SK-N-SH (cell line): Measurements from ENCODE around the gene ZNF697. TPM values are rescaled to one million over a fixed set of nuclear protein-coding genes. Genes with fewer than 3 reads are reported as not detected.

Source experiments
- CTCF ChIA-PET: fragments of 300-600, 350-600 bp; formaldehyde crosslinking; extraction: SDS; loops from one replicate; lab custom pipeline; 2021; lab: Yijun Ruan, JAX
- POLR2A ChIA-PET: fragments of 350-600 bp; sonication (Branson Sonifier 250); formaldehyde crosslinking; extraction: SDS; loops from one replicate; lab custom pipeline; 2020; ENCODE audit warnings: antibody characterized with exemption, inconsistent platforms; lab: Yijun Ruan, JAX
- DNase-seq: peaks from one replicate; pipeline ENCODE4 v3.0.0; 2012
- H2AFZ ChIP-seq: fragments of 200-600 bp; sonication (generic); 2 replicates; pipeline ENCODE4 v1.8.1; 2016; ENCODE audit warnings: antibody characterized with exemption, mild to moderate bottlenecking, low read depth
- H3F3A ChIP-seq: fragments of 200-600 bp; sonication (generic); replicated peaks from 2 replicates; pipeline ENCODE3; 2016; ENCODE audit warnings: antibody characterized with exemption, mild to moderate bottlenecking; ENCODE audit not compliant: insufficient read depth
- H3K27ac ChIP-seq, 2 experiments: fragments of 200-500 bp in 1 of 2; fragments of 200-600 bp in 1 of 2; sonication (Bioruptor generic) in 1 of 2; sonication (generic), shearing (Covaris generic) in 1 of 2; 2 replicates each; pipeline versions ENCODE4 v1.5.1 to v1.6.1; 2014 to 2016; ENCODE audit warnings: low read depth in 2 of 2, inconsistent platforms in 1 of 2, low read length in 1 of 2, mild to moderate bottlenecking in 1 of 2, mixed read lengths in 1 of 2
- H3K27me3 ChIP-seq: fragments of 200-600 bp; sonication (generic), shearing (Covaris generic); 2 replicates; pipeline ENCODE4 v1.6.1; 2016; ENCODE audit warnings: mixed run types; ENCODE audit not compliant: insufficient read depth
- H3K36me3 ChIP-seq, 2 experiments: fragments of 200-500 bp in 1 of 2; fragments of 200-600 bp in 1 of 2; sonication (Bioruptor generic) in 1 of 2; sonication (generic) in 1 of 2; replicated peaks in 1 of 2; 2 replicates each; pipeline versions ENCODE3 to v1.5.1; 2014 to 2016; ENCODE audit warnings: low read length in 1 of 2, mild to moderate bottlenecking in 1 of 2; ENCODE audit not compliant: insufficient read depth in 2 of 2, control insufficient read depth in 1 of 2
- H3K4me1 ChIP-seq, 2 experiments: fragments of 200-500 bp in 1 of 2; fragments of 200-600 bp in 1 of 2; sonication (Bioruptor generic) in 1 of 2; sonication (generic), shearing (Covaris generic) in 1 of 2; 2 replicates each; pipeline versions ENCODE4 v1.5.1 to v1.6.1; 2014 to 2016; ENCODE audit warnings: low read depth in 1 of 2, low read length in 1 of 2, mixed run types in 1 of 2; ENCODE audit not compliant: insufficient read depth in 2 of 2, control insufficient read depth in 1 of 2
- H3K4me2 ChIP-seq: fragments of 200-600 bp; sonication (generic), shearing (Covaris generic); 2 replicates; pipeline ENCODE4 v1.6.1; 2017; ENCODE audit warnings: mixed run types
- H3K4me3 ChIP-seq, 2 experiments: fragments of 200-500 bp in 1 of 2; fragments of 200-600 bp in 1 of 2; sonication (Bioruptor generic) in 1 of 2; sonication (generic), shearing (Covaris generic) in 1 of 2; 2 replicates each; pipeline versions ENCODE4 v1.5.1 to v1.8.1; 2014 to 2016; ENCODE audit warnings: low read depth in 2 of 2, inconsistent platforms in 1 of 2, low read length in 1 of 2, mild to moderate bottlenecking in 1 of 2, mixed read lengths in 1 of 2, moderate library complexity in 1 of 2
- H3K79me2 ChIP-seq: fragments of 200-600 bp; sonication (generic); 2 replicates; pipeline ENCODE4 v1.8.1; 2017; ENCODE audit warnings: mild to moderate bottlenecking; ENCODE audit not compliant: insufficient read depth
- H3K9ac ChIP-seq: fragments of 200-600 bp; sonication (generic); 2 replicates; pipeline ENCODE4 v1.6.1; 2017; ENCODE audit warnings: mixed run types
- H3K9me2 ChIP-seq: fragments of 200-600 bp; sonication (generic); 2 replicates; pipeline ENCODE4 v1.6.1; 2017; ENCODE audit warnings: mixed run types
- H3K9me3 ChIP-seq: fragments of 200-600 bp; sonication (generic); 2 replicates; pipeline ENCODE4 v1.6.1; 2017; ENCODE audit warnings: mixed run types, mild to moderate bottlenecking, moderate library complexity
- H4K20me1 ChIP-seq: fragments of 200-600 bp; sonication (generic); 2 replicates; pipeline ENCODE4 v1.6.1; 2017; ENCODE audit warnings: mild to moderate bottlenecking, mixed run types; ENCODE audit not compliant: insufficient read depth
- CHD2 ChIP-seq: fragments of 150-350 bp; IDR thresholded peaks from 2 replicates; pipeline ENCODE4 v1.6.1; 2018; ENCODE audit warnings: low read length; ENCODE audit not compliant: partially characterized antibody
- ELF1 ChIP-seq: IDR thresholded peaks from 2 replicates; pipeline ENCODE4 v1.4.0; 2012
- FOXJ3 ChIP-seq: sonication (generic); formaldehyde crosslinking; IDR thresholded peaks from 2 replicates; pipeline ENCODE4 v1.5.1; 2020; ENCODE audit warnings: mild to moderate bottlenecking, missing genetic modification reagents
- GABPA ChIP-seq: IDR thresholded peaks from 2 replicates; pipeline ENCODE4 v1.4.0; 2012; ENCODE audit warnings: low read depth, mild to moderate bottlenecking
- IRF3 ChIP-seq: fragments of 150-350 bp; IDR thresholded peaks from 2 replicates; pipeline ENCODE4 v1.6.1; 2016; ENCODE audit warnings: mild to moderate bottlenecking, low read depth, low read length
- JUND ChIP-seq: IDR thresholded peaks from 2 replicates; pipeline ENCODE4 v1.4.0; 2012
- MEF2A ChIP-seq: IDR thresholded peaks from 2 replicates; pipeline ENCODE4 v1.4.0; 2012; ENCODE audit warnings: low read depth, borderline replicate concordance
- MXI1 ChIP-seq: IDR thresholded peaks from 2 replicates; pipeline ENCODE4 v1.6.1; 2012; ENCODE audit warnings: mild to moderate bottlenecking, low read depth, low read length, improper control_type of control experiment
- NFIC ChIP-seq: IDR thresholded peaks from 2 replicates; pipeline ENCODE4 v1.4.0; 2012; ENCODE audit warnings: borderline replicate concordance
- PBX3 ChIP-seq: IDR thresholded peaks from 2 replicates; pipeline ENCODE4; 2012
- RAD21 ChIP-seq: IDR thresholded peaks from 2 replicates; pipeline ENCODE4 v1.6.1; 2012; ENCODE audit warnings: mild to moderate bottlenecking, low read length
- REST ChIP-seq: IDR thresholded peaks from 2 replicates; pipeline ENCODE4 v1.6.1; 2012; ENCODE audit warnings: mild to moderate bottlenecking, low read depth, low read length, moderate library complexity
- RFX5 ChIP-seq: IDR thresholded peaks from 2 replicates; pipeline ENCODE4 v1.6.1; 2012; ENCODE audit warnings: mild to moderate bottlenecking, improper control_type of control experiment, low read length
- SIN3A ChIP-seq: IDR thresholded peaks from 2 replicates; pipeline ENCODE4 v1.6.1; 2012; ENCODE audit warnings: low read depth, mild to moderate bottlenecking, low read length, moderate library complexity, borderline replicate concordance
- YY1 ChIP-seq: IDR thresholded peaks from 2 replicates; pipeline ENCODE4 v1.4.0; 2012; ENCODE audit warnings: low read depth, mild to moderate bottlenecking
- ZBTB33 ChIP-seq: IDR thresholded peaks from 2 replicates; pipeline ENCODE4 v1.4.0; 2012; ENCODE audit warnings: low read depth, borderline replicate concordance
- WGBS: methylation state at CpG from one replicate; pipeline ENCODE4 v1.1.6; 2017; ENCODE audit warnings: low lambda C conversion rate; 5-methylcytosine and 5-hydroxymethylcytosine counted together
- polyA plus RNA-seq, 3 experiments: library from polyadenylated mRNA; depleted of rRNA; stranded (reverse); fragments of >200 nt; gene quantifications; 2 replicates each; pipeline ENCODE4 v1.2.3, GENCODE V29; 2012

ZNF697 gene
- polyA plus RNA-seq, 1 of the 3 experiments (the other 2 are of a cell fraction): 3.4 TPM

- TF ChIP-seq GABPA (no peak), RAD21 (no peak), CHD2 (no peak)
- TF ChIP-seq, all 33 proteins: peak for 0
- Histone ChIP-seq H3K4me2 (no peak overlapping the region), H3K9ac (no peak overlapping the region), H2AFZ (no peak overlapping the region), H3K4me3 (no peak overlapping the region), H3K4me1 (no peaks in the 10 kb centered on the region), H4K20me1 (no peaks in the 10 kb centered on the region), H3K36me3 (no peaks in the 10 kb centered on the region), H3K9me3 (no peaks in the 10 kb centered on the region), H3K27me3 (no peaks in the 10 kb centered on the region), H3K79me2 (no peaks in the 10 kb centered on the region), H3K9me2 (no peaks in the 10 kb centered on the region), H3K27ac (peak overlapping the region in 1 of 2 experiments; percentile 40; a peak in 1 of 4 replicates), H3F3A (no peaks in the 10 kb centered on the region)
- CTCF ChIA-PET: interaction anchor here (1.0 to 2.7 kb wide), 3 partner anchors 9 to 52 kb away, joined by 3 to 13 read pairs (median 3); partner anchors contain the start of gene ZNF697
- WGBS: 24% methylated on average over 2 of the region's 2 CpGs
- POLR2A ChIA-PET: no interaction called here
- DNase-seq: no peak
Observed at GRCh38 chr1:119595168-119595567, 52.9 kb downstream of the ZNF697 start.

- CTCF ChIA-PET: interaction anchor here (1.2 to 2.7 kb wide), 2 partner anchors 17 to 82 kb away, joined by 3 to 13 read pairs; no protein-coding TSS in a partner anchor
- no peaks in the 10 kb centered on the region for H4K20me1 ChIP-seq
- no peaks in the 10 kb centered on the region for H3K79me2 ChIP-seq
- no peak overlapping the region for H3K4me2 ChIP-seq
- H3K9me3 ChIP-seq: no peaks in the 10 kb centered on the region
- no peaks in the 10 kb centered on the region for H3F3A ChIP-seq
- H3K27me3 ChIP-seq: no peaks in the 10 kb centered on the region
- TF ChIP-seq RAD21: no peak
- no peak for TF ChIP-seq MXI1
- no peak for TF ChIP-seq IRF3
- TF ChIP-seq FOXJ3 (CRISPR knock-in tag): no peak
- TF ChIP-seq NFIC: no peak
- TF ChIP-seq RFX5: no peak
- no peak for TF ChIP-seq ZBTB33
- TF ChIP-seq ELF1: no peak
- TF ChIP-seq JUND: no peak
- TF ChIP-seq REST: no peak
- no peak for TF ChIP-seq YY1
- TF ChIP-seq SIN3A: no peak
- no peak for TF ChIP-seq MEF2A
- no peak for TF ChIP-seq PBX3
- no peaks in the 10 kb centered on the region for H3K36me3 ChIP-seq
- H2AFZ ChIP-seq: no peak overlapping the region
- H3K9ac ChIP-seq: no peak overlapping the region
- H3K27ac ChIP-seq: peak overlapping the region in 1 of 2 experiments; percentile 56; a peak in 2 of 4 replicates
- H3K9me2 ChIP-seq: no peaks in the 10 kb centered on the region
- no peak for DNase-seq
- 5% methylated on average over 1 of the region's 1 CpG for WGBS
- no peak overlapping the region for H3K4me3 ChIP-seq
- POLR2A ChIA-PET: no interaction called here
- H3K4me1 ChIP-seq: no peaks in the 10 kb centered on the region
Observed at GRCh38 chr1:119594376-119594775, 53.7 kb downstream of the ZNF697 start.
